HG03571 (cell line): ENCODE results near the gene TAGLN3.
A peak's percentile ranks its signal among the peaks of the same experiment; 100 is the strongest.

Source experiments
- ATAC-seq: cut with Tn5 transposase; IDR thresholded peaks from one replicate; pipeline ENCODE4 v1.9.1; 2021; ENCODE audit not compliant: unreplicated experiment

TAGLN3 gene

GRCh38 chr3:111998636-111999483, at the start of gene TAGLN3:
TSS of gene TAGLN3 (plus strand) at chr3:111998922. CDS start at chr3:111999423, 501 bp downstream.
- ATAC-seq = no peak

DNA sequence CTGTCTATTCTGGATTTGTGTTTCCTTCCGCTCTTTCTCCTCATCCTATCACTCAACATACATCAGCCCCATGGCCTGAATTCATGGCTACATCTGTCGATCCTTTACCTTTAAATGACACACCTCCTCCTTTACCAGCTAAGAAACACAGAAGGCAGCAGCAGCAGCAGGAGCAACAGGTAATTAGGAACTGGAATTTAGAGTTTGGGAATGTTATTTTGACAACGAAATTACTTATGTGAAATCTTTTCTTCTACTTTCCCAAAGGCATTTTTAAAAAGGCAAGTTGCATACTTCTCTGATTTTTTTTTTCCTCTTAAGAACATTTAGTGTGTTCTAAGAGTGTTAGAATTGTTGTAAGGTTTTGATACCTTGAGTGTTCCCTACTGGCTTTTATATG, 49.0 kb upstream of the TAGLN3 start:
- ATAC-seq = no peak

GRCh38 chr3:111951032-111951431, 47.7 kb upstream of the TAGLN3 start:
- no peak for ATAC-seq

DNA sequence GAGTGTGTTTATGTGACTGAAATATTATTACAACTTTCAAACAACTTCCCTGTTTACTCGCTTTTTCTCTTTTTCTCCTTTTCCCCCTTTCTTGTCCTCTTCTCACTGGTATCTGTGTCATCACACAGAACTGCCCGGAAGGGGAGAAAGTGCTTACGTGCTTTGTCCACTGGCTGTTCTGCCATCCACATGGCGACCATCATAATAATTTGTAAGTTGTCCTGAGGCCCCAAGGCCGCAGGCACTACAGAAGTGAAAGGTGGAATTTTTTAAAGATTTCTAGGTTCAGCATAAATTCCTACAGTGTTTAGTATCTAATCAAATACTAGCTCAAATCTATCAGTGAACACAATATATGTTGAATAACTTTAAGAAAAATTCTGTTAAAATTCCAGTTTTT, 46.6 kb upstream of the TAGLN3 start:
- ATAC-seq = no peak

- ATAC-seq = no peak
Observed at GRCh38 chr3:111952866-111953450, 45.8 kb upstream of the TAGLN3 start.

- ATAC-seq = no peak
Observed at GRCh38 chr3:111954228-111954990, 44.3 kb upstream of the TAGLN3 start.

DNA sequence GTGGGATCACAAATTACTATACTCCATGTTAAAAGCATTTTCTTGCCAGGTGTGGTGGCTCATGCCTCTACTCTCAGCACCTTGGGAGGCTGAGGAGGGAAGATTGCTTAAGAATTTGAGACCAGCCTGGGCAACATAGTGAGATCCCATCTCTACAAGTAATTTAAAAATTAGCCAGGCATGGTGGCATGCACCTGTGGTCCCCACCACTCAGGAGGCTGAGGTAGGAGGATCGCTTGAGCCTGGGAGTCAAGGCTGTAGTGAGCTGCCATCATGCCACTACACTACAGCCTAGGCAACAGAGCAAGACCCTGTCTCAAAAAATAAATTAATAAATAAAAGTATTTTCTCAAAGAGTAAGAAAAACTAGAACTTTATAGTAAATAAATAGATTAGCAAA, 42.8 kb upstream of the TAGLN3 start:
- ATAC-seq = no peak

DNA sequence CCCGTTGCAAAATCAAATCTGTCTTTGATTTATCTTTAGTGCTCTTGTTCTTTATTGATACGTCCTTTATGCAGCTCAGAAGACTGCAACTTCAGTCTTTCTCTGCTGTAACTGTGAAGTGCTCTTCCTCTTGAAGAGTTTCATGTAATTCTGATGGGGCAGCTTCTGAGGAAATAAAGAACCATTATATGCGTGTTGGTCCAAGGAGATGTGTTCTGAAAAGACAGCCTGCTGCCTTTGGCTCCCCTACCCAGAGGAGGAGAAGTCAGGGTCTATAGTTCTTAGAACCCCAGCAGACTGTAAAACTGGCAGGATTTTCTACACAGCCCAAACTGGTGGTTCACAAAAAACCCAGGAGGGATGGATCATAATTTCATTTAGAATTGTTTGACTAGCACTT, 42.3 kb upstream of the TAGLN3 start:
- no peak for ATAC-seq

DNA sequence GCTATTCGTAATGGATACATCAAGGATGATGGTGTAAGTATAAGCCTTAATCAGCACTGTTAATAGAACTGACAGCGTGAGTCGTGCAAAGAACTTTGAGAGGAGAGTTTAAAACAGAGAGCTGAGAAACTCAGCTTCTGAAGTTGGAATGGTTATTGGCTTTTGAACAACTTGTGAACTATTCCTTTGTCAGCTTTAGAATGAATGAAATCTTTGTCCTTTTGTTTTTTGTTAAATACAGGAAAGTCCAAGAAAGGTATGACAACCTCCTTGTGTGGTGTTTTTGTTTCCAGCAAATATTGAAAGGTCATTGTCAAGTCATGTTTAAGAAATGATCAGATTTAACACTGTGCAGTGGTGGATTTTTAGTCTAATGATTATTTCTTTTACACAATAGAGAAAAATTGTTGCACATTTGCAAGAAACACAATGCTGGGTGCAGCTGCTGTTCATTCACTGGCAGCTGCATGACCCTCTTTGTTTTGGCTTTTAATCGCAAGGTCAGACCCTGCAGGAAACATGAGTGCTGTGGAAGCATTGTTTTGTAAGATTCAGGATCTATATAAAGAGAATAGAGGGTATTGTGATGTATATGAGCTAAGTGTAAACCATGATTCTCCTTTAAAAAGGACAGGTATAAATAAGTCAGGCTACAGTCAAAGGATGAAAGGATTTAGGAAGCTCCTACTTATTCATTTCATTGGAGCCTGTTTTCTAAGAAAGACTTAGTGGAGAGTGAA, 41.6 kb upstream of the TAGLN3 start:
- ATAC-seq = no peak

- no peak for ATAC-seq
Observed at GRCh38 chr3:111961461-111962164, 37.1 kb upstream of the TAGLN3 start.

GRCh38 chr3:111963424-111963823, 35.3 kb upstream of the TAGLN3 start:
- no peak for ATAC-seq

DNA sequence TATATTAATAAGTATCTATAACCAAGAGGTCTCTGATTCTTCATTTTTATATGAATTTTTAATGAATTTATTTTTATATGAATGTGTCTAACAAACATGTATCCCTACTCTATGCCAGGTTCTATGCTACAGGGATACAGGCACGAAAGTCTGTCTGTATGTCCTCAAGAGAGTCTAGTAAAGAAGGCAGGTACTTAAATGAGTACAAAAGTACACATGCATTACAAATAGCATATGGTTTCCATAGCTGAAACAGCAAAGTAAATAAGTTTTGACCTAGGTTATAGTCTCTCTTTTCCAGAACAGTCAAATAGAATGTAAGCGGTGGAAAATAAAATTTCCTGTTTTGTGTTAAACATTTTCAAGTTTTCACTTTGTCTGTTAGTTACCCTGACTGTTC, 33.2 kb upstream of the TAGLN3 start:
- no peak for ATAC-seq

- no peak for ATAC-seq
Observed at GRCh38 chr3:111967068-111967467, 31.7 kb upstream of the TAGLN3 start.

- ATAC-seq = peak; percentile 89
Observed at GRCh38 chr3:111967651-111968274, 31.0 kb upstream of the TAGLN3 start.

DNA sequence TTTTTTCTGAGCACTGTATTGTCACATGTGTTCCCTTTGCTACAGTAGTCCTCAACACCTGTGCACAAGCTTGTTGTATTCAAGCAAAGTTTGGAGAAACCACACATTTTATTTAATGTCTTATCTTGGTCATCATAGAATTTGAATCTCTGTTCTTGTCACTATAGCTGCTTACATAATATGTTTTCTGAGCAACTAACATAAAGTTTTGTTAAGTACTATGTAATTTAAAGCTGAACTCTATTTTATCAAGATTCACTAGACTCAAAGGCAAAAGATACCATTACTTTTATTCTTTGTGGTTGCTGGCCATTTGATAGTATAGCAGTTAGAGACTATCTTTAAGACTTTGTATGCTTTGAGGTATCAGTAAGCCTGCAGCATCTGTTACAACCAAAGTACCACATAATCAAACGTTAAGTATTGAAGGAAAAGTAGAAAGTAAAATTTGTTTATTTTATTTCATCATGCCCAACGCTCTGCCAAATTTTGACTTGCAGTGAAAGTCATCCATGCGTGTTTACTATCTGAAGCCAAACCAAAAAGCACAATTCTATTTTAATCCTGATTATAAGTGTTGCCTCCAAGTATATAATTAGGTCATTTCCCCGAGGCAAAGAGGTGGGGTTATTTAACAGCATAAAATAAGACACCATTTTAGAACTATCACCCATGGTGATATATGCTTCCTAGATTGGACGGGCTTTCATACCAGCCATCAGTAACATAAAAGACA, 30.2 kb upstream of the TAGLN3 start:
- ATAC-seq = no peak

- no peak for ATAC-seq
Observed at GRCh38 chr3:111970376-111970775, 28.3 kb upstream of the TAGLN3 start.

DNA sequence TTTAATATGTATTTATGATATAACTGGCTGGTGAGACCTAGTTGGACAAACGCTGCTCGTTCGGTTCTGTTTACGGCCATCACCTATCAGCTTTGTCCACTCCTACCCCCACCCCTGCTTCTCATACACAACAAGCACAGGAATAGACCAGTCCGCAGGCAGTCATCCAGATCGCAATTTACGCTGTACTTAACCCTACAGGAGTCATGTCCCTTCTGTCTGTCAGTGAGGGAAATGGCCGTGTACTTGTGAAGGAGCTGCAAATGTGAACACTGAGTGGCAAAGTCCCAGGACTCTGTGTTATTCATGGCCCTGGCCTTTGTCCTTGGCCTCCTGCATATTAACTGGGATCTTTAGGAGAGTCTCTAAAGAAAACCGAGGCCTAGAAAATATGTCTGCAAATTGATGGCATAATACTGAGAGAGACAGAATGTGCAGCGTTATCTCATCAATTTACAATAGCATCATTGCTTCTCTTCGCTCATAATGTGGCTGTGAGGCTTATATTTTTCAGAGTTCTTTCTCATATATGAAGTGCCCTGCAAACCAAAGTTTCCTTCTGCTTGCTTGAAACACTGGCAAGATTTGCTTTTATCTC, 27.1 kb upstream of the TAGLN3 start:
- no peak for ATAC-seq

GRCh38 chr3:111972891-111973290, 25.8 kb upstream of the TAGLN3 start:
- ATAC-seq = no peak

DNA sequence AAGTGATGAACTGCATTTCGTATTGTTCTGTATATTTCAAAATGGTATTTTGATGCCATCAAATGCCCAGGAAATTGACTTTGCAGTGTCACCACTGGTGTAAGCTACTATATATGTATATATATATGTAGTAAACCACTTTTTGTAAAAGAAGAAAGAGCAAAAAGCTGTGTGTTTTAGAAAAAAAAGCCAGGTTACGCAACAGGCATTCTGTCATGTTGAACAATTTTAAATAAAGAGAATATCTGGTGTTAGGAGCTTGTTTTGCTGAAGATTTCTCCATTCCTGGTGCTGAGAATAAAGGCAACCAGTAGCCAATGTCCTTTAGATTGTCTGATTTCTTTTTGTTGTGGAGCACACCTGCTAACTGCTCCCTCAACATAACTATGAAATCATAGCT, 23.6 kb upstream of the TAGLN3 start:
- ATAC-seq = no peak
